ENCODE measurements around the gene SIRT5.

- TF ChIP-seq CTCF (IDR thresholded peaks at IDR 0.05), result no peak
- no peak for TF ChIP-seq ESRRA (IDR thresholded peaks at IDR 0.05; ENCODE audit: borderline replicate concordance, low read length)
- no peak for TF ChIP-seq ZFP36 (IDR thresholded peaks at IDR 0.05; ENCODE audit: borderline replicate concordance, partially characterized antibody)
- TF ChIP-seq HDAC2 (IDR thresholded peaks at IDR 0.05), result no peak
These were observed 56.1 kb downstream of the SIRT5 start for GRCh38 chr6:13630499-13630898.

Measured in A549 (cell line).